KMS-11 (cell line): ENCODE measurements around the gene ZNF627.

Experiments
- H2AFZ ChIP-seq: fragments of 200-600 bp; sonication (generic); 2 replicates; pipeline ENCODE4 v1.6.1; 2016; ENCODE audit warnings: antibody characterized with exemption, mixed run types, low read depth
- H3K27ac ChIP-seq: fragments of 200-600 bp; sonication (generic); 2 replicates; pipeline ENCODE4 v1.6.1; 2016; ENCODE audit warnings: mild to moderate bottlenecking, mixed run types
- H3K27me3 ChIP-seq: fragments of 200-600 bp; sonication (generic); 2 replicates; pipeline ENCODE4 v1.6.1; 2017; ENCODE audit warnings: mild to moderate bottlenecking, low read depth, mixed run types, moderate library complexity; ENCODE audit not compliant: insufficient read depth
- H3K36me3 ChIP-seq: fragments of 200-600 bp; sonication (generic); 2 replicates; pipeline ENCODE4 v1.6.1; 2017; ENCODE audit warnings: mild to moderate bottlenecking, mixed run types; ENCODE audit not compliant: insufficient read depth
- H3K4me1 ChIP-seq: fragments of 200-600 bp; sonication (generic); 2 replicates; pipeline ENCODE4 v1.6.1; 2016; ENCODE audit warnings: mild to moderate bottlenecking, low read depth, mixed run types; ENCODE audit not compliant: poor library complexity, severe bottlenecking
- H3K4me2 ChIP-seq: fragments of 200-600 bp; sonication (generic); 2 replicates; pipeline ENCODE4 v1.7.0; 2016; ENCODE audit warnings: mild to moderate bottlenecking, mixed run types
- H3K4me3 ChIP-seq: fragments of 200-600 bp; sonication (generic); IDR thresholded peaks from 2 replicates; pipeline ENCODE4 v1.6.1; 2017; ENCODE audit warnings: low read depth, low read length, mixed read lengths; ENCODE audit not compliant: insufficient read depth
- H3K79me2 ChIP-seq: fragments of 200-600 bp; sonication (generic); 2 replicates; pipeline ENCODE4 v1.6.1; 2016; ENCODE audit warnings: low read depth, mixed run types; ENCODE audit not compliant: insufficient read depth
- H3K9ac ChIP-seq: fragments of 200-600 bp; sonication (generic); 2 replicates; pipeline ENCODE4 v1.6.1; 2016; ENCODE audit warnings: mild to moderate bottlenecking, mixed run types
- H4K20me1 ChIP-seq: fragments of 200-600 bp; sonication (generic); 2 replicates; pipeline ENCODE4 v1.6.1; 2016; ENCODE audit warnings: mild to moderate bottlenecking, mixed run types; ENCODE audit not compliant: insufficient read depth
- CTCF ChIP-seq: fragments of 200-600 bp; sonication (generic); conservative IDR thresholded peaks from 2 replicates; pipeline ENCODE4 v1.6.1; 2017; ENCODE audit warnings: low read depth, mild to moderate bottlenecking, antibody characterized with exemption, low read length, moderate library complexity, mixed read lengths

Gene ZNF627

GRCh38 chr19:11576227-11576626 is 21.1 kb upstream of the ZNF627 start:
- Histone ChIP-seq H3K4me3 (no peak overlapping the region), H3K79me2 (no peaks in the 10 kb centered on the region), H2AFZ (no peak overlapping the region), H3K36me3 (no peaks in the 10 kb centered on the region), H3K9ac (no peak overlapping the region), H4K20me1 (no peaks in the 10 kb centered on the region), H3K4me2 (no peak overlapping the region), H3K27me3 (no peaks in the 10 kb centered on the region), H3K4me1 (peaks cover 2% of the 10 kb centered on the region), H3K27ac (no peak overlapping the region)
- no peak for TF ChIP-seq CTCF

GRCh38 chr19:11577451-11578257 is 19.6 kb upstream of the ZNF627 start, which contains the start of gene ACP5:
Gene ACP5 (minus strand): TSS chr19:11577645. CDS start chr19:11577317, 328 bp downstream.
- H3K4me1 ChIP-seq: peaks cover 13% of the 10 kb centered on the region

GRCh38 chr19:11578258-11579142 is 18.8 kb upstream of the ZNF627 start:
- Histone ChIP-seq H3K79me2 (no peaks in the 10 kb centered on the region), H3K9ac (no peak overlapping the region), H3K36me3 (no peaks in the 10 kb centered on the region), H3K27ac (no peak overlapping the region), H3K4me3 (no peak overlapping the region), H3K4me2 (no peak overlapping the region), H3K27me3 (no peaks in the 10 kb centered on the region), H2AFZ (no peak overlapping the region), H4K20me1 (no peaks in the 10 kb centered on the region), H3K4me1 (peaks cover 13% of the 10 kb centered on the region)
- no peak for TF ChIP-seq CTCF

More at GRCh38 chr19:11577451-11578257, 19.6 kb upstream of the ZNF627 start, which contains the start of gene ACP5:
- no peaks in the 10 kb centered on the region for H3K79me2 ChIP-seq
- H3K4me2 ChIP-seq: no peak within 1 kb of the TSS
- H3K9ac ChIP-seq: no peak within 1 kb of the TSS
- H3K27ac ChIP-seq: no peak within 1 kb of the TSS
- no peak within 1 kb of the TSS for H2AFZ ChIP-seq
- no peaks in the 10 kb centered on the region for H4K20me1 ChIP-seq
- TF ChIP-seq CTCF: no peak
- H3K27me3 ChIP-seq: no peaks in the 10 kb centered on the region
- no peaks in the 10 kb centered on the region for H3K36me3 ChIP-seq
- H3K4me3 ChIP-seq: no peak within 1 kb of the TSS

GRCh38 chr19:11580116-11580515 is 17.2 kb upstream of the ZNF627 start:
- no peak overlapping the region for H3K4me2 ChIP-seq
- no peak overlapping the region for H3K27ac ChIP-seq
- no peak overlapping the region for H3K4me3 ChIP-seq
- no peak overlapping the region for H3K9ac ChIP-seq
- H3K79me2 ChIP-seq: no peaks in the 10 kb centered on the region
- no peaks in the 10 kb centered on the region for H4K20me1 ChIP-seq
- H3K27me3 ChIP-seq: no peaks in the 10 kb centered on the region
- no peak overlapping the region for H2AFZ ChIP-seq
- no peak for TF ChIP-seq CTCF
- H3K36me3 ChIP-seq: no peaks in the 10 kb centered on the region
- peaks cover 13% of the 10 kb centered on the region for H3K4me1 ChIP-seq
